B cell (primary cell): ENCODE data around the gene APOE.
"Not testable (repeated sequence)": the region's sequence is repeated elsewhere in the genome, so short reads cannot be mapped to it uniquely, and the experiment has no call there.

Source experiments
- CTCF ChIP-seq: fragments of 200-600 bp; IDR thresholded peaks from one replicate; pipeline ENCODE4 v1.8.0; 2022; ENCODE audit warnings: antibody characterized with exemption, mild to moderate bottlenecking
- EZH2 ChIP-seq: IDR thresholded peaks from 2 replicates; pipeline ENCODE4 v1.6.1; 2012; ENCODE audit warnings: borderline replicate concordance, low read depth, mild to moderate bottlenecking, moderate library complexity, low read length; ENCODE audit not compliant: insufficient read depth, poor library complexity, severe bottlenecking

- TF ChIP-seq CTCF, EZH2: not testable (repeated sequence)
These were observed 22.8 kb upstream of the APOE start for GRCh38 chr19:44882619-44883397.
